Measurements from ENCODE around the gene HOXA11.

Gene HOXA11

DNA sequence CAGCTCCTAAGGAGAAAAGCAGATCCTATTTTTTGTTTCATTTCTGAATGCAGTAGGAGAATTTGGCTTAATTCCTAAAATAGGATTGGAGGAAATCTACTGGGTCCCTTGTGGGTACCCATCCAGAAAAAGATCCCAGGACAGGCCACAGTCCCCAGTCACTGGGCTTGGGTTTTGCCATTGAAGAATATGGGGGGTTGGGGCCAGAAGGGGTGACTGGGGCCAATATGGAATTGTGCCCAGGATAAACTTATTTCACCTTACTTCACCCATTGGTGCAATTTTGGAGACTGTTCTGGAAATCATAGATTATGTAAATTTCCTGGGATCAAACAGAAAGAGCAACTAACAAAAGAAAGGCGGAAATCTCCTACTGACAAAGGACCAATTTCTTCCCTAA is 46.6 kb downstream of the HOXA11 start:
- DNase-seq = no peak

DNA sequence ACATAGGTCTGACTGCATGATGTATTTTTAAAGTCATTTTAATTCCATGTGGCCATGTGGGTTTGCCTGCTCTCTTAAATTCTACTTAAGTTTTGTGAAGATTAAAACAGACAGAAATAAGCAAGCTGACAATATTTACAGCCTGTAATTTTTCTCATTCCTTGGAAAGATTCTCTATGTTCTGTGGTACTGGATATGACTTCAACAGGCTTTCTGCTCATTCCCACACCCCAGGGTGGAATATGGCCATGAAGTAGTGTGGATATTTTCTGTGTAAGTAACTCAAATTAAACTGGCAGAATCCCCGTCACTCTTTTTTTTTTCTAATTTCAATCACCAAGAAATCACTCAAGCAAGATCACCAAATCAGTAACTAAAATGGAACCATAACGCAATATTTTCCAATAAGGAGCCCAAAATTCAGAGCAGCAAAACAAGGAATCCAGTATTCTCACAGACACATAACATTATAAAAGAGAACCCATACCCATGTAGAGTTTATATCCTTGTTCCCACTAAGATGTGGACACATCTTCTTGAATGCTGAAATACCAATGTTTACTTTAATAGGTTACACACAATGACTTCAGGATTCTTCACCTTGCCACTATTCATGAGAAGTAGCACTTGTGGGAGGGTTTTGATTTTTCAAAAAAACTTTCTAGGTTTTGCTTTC is 47.3 kb downstream of the HOXA11 start:
- no peak for DNase-seq

DNA sequence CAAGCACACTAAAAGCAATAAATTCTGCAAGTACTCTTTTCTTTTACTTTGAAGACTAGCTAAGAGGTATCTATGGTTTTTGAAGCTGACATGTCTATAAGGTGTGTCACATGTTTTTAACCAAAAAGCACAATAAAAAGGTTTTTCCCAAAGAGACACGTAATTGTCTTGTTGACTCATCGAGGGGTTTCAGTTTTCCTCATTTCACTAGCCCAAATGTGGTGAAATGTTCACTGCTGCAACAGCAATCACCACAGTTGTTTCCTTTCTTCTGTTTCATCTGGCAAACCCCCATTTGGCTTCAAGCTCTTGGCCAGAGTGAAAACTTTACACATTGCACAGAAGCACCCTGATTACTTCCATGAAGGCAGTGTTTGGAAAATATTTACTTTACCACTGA is 50.6 kb downstream of the HOXA11 start:
- no peak for DNase-seq

DNA sequence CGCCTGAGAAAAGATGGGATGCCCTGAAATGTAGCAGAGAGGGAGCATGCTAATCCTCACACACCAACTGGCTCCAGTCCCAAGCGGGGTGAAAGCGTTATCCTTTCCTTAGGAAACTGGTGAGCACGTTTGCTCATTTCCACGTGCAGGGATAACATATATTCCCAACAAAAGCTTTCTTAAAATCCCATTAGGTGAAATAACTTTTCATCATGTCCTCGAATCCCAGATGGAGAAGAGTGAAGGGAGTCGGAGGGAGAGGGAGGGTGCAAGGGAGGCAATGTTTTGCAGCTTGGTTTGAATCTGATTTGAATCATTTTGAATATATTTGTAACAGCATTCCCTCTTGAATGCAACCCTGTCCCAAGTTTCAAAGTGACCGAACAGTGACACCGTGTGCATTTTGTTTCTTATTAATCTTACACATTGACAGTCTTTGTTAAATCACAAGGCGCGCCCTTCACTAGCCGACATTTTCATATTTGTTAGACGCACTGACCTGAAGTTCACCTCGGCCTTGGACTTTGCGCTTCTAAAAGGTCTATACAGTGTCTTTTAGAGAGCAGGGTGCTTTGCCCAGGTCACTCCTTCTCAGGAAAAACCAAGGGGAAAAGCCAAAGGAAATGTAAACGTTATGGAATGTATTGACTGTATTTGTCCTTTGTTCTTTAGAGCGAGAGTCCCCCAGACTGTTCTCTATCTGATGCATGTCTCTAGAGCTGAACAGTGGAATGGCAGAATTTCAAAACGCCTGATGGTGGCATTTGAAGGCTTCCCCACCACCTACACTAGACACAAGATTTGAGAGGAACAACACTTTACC is 51.4 kb downstream of the HOXA11 start:
- no peak for DNase-seq

DNA sequence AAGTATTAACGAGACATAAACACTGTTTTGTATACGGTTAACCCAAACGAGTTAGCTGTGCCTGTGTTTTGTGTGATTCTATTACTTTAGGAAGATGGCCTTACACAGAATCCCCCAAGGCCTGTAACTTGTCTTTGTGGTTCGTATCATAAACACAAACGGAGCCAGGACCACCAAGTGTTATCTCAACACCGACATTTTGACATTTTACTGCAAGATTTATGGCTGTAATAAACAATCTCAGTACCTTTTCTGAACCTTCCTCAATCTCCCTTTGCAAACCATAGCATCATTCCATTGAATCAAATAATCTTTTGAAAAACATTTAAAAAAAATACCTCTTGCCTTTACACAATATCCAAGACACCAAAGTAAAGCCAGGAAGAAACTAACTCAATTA is 52.1 kb downstream of the HOXA11 start:
- DNase-seq = no peak

DNA sequence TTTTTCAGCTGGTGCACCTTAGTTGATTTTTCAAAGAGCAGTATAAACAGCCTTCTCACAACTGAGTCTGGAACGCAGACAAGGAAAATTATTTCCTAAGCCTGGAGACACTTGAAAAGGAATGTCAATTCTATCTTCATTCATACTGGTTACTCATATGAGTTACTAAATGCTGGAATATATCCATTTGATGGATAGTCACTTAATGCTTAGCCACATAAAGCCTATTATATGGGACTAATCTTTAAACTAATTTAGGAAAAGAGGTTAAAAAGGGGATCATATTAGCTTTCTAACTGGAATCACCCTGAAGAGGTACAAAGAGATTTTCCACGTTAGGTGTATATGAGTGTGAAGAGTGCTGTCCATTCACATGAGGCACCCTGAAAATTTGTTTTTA is 52.8 kb downstream of the HOXA11 start:
- no peak for DNase-seq

DNA sequence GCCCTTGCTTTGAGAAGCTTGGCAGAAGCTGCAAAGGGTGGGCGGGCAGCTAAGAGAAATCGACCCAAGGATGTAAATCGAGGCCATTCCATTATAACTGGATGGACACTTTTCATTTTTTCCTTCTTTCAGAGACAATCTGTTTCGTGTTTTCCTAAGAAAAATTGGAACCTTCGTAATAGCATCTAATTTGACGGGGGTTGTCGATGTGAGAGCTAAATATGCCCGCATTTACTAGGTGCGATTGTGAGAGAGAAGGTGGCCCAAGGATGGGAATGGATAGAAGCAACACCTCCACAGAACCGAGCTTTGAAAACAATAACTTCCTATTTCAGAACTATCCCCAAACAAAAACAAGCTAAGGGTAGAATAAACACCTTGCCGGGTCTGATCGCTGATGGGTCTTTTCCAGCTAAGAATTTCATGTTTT is 53.6 kb downstream of the HOXA11 start:
- no peak for DNase-seq
